ENCODE data around the gene TIPARP.

GRCh38 chr3:156668073-156668763 lies 6.2 kb upstream of the TIPARP start:
- TF ChIP-seq NFIC (IDR thresholded peaks at IDR 0.05; ENCODE audit: borderline replicate concordance) = no peak
- TF ChIP-seq CTCF (IDR thresholded peaks at IDR 0.05) = no peak
- TF ChIP-seq JUND (IDR thresholded peaks at IDR 0.05) = no peak

Measured in SK-N-SH (cell line).